ENCODE results near the gene CCDC88C. TPM values are rescaled to one million over a fixed set of nuclear protein-coding genes. Genes with fewer than 3 reads are reported as not detected.

The CCDC88C gene
- total RNA-seq, 2 donors from 2014 or later: 36.3 to 57.4 TPM

DNA sequence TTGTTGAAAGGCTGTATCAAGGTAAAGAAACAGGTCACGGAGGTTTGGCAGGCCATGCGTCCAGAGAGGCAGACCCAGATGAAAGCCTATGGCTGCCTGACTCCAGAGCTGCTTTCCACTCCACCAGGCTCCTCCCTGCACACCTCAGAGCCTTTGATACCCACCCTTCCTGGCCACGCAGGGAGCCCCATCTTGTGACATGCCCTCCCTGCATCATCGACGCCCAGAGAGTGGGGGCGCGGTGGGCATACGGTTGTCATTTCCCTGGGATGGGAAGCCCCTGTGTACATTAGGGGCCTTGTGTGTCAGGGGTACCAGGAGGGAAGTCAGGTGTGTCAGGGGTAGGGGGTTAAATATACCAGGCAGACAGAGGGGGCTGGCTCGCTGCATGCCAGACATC lies 142.8 kb downstream of the CCDC88C start:
- no peak for TF ChIP-seq POLR2A (IDR thresholded peaks at IDR 0.05)
- TF ChIP-seq, protein P1, sequence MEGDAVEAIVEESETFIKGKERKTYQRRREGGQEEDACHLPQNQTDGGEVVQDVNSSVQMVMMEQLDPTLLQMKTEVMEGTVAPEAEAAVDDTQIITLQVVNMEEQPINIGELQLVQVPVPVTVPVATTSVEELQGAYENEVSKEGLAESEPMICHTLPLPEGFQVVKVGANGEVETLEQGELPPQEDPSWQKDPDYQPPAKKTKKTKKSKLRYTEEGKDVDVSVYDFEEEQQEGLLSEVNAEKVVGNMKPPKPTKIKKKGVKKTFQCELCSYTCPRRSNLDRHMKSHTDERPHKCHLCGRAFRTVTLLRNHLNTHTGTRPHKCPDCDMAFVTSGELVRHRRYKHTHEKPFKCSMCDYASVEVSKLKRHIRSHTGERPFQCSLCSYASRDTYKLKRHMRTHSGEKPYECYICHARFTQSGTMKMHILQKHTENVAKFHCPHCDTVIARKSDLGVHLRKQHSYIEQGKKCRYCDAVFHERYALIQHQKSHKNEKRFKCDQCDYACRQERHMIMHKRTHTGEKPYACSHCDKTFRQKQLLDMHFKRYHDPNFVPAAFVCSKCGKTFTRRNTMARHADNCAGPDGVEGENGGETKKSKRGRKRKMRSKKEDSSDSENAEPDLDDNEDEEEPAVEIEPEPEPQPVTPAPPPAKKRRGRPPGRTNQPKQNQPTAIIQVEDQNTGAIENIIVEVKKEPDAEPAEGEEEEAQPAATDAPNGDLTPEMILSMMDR (IDR thresholded peaks at IDR 0.05): no peak
- intact Hi-C loops (cut with DNase I): no loop called here
- H3K27ac ChIP-seq: no peak overlapping the region

DNA sequence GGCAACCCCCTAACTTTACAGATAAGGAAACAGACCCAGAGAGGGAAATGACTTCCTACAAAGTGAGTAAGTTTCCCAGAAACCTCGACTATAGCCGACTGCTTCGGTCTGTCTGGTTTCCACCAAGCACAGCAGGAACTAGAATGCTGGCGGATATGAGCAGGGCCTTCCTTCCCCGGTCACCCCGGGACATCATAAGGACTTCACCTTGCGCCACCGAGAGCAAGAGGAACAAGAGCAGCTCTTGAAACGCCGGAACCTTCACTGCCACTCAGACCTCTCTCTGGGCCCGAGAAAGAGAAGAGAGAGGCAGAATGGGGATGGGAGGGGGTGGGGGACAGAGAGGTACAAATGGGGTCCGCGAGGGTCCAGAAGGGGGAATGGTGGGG lies 143.7 kb downstream of the CCDC88C start:
- WGBS, 2 donors: 85 to 89% methylated on average over 12 to 13 of the region's 13 CpGs

More for the DNA sequence above, 142.8 kb downstream of the CCDC88C start:
- no peaks in the 10 kb centered on the region for H3K27me3 ChIP-seq
- no peaks in the 10 kb centered on the region for H3K9me3 ChIP-seq
- WGBS, 2 donors: 94 to 99% methylated on average over 7 to 9 of the region's 9 CpGs
- no peak for ATAC-seq
- no peaks in the 10 kb centered on the region for H3K4me1 ChIP-seq
- H3K36me3 ChIP-seq (replicated peaks in 1 of 2; ENCODE audit: insufficient read depth in 1 of 2, low read depth in 2 of 2): peaks cover 0 to 2% of the 10 kb centered on the region in 2 donors
- no peak overlapping the region for H3K4me3 ChIP-seq
- DNase-seq: no peak

DNA sequence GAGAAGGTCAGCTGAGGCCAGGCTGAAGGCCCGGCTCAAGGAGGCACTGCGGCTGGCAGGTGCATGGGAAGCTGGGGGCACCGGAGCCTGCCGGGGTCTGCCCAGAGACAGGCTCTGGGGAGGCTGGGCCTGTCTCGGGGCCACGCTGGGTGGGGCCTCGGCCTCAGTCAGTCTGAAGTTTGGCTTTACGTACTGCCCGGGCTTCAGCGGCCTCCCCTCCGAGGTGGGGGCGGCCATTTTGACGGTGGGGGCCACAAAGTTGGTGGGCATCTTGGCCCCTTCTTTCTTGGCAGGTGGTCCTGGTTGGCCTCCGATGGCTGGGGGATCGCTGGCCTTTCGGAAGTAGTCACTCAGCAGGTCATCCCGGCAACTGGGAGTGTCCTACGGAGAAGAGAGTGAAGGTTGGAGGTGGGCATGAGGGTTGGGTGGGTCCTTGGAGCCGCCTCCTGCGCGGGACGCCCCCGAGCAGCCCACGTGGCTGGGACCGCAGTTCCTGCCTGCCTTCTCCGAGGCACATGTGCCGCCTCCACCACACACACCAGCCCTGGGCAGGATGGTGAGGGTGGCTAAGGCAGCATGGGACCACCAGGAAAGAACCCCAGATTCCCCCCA lies 144.2 kb downstream of the CCDC88C start:
- WGBS, 2 donors: 97 to 100% methylated on average over 1 to 24 of the region's 27 CpGs
- Histone ChIP-seq H3K27ac (no peak overlapping the region), H3K4me3 (no peak overlapping the region), H3K27me3 (no peaks in the 10 kb centered on the region), H3K36me3 (replicated peaks in 1 of 2; ENCODE audit: insufficient read depth in 1 of 2, low read depth in 2 of 2) (peaks cover 0 to under 1% of the 10 kb centered on the region in 2 donors), H3K9me3 (no peaks in the 10 kb centered on the region), H3K4me1 (no peaks in the 10 kb centered on the region)
- intact Hi-C loops (cut with DNase I): no loop called here
- TF ChIP-seq POLR2A (IDR thresholded peaks at IDR 0.05): no peak
- TF ChIP-seq, protein P1 (IDR thresholded peaks at IDR 0.05): no peak
- DNase-seq (no peak), ATAC-seq (no peak)

More for the DNA sequence above, 143.7 kb downstream of the CCDC88C start:
- no peaks in the 10 kb centered on the region for H3K27me3 ChIP-seq
- H3K36me3 ChIP-seq (replicated peaks in 1 of 2; ENCODE audit: insufficient read depth in 1 of 2, low read depth in 2 of 2): peaks cover 0 to 2% of the 10 kb centered on the region in 2 donors
- intact Hi-C loops (cut with DNase I): no loop called here
- no peak overlapping the region for H3K27ac ChIP-seq
- ATAC-seq (no peak), DNase-seq (no peak)
- no peaks in the 10 kb centered on the region for H3K4me1 ChIP-seq
- no peaks in the 10 kb centered on the region for H3K9me3 ChIP-seq
- TF ChIP-seq POLR2A (IDR thresholded peaks at IDR 0.05): no peak
- TF ChIP-seq, protein P1 (IDR thresholded peaks at IDR 0.05): no peak
- H3K4me3 ChIP-seq: no peak overlapping the region

DNA sequence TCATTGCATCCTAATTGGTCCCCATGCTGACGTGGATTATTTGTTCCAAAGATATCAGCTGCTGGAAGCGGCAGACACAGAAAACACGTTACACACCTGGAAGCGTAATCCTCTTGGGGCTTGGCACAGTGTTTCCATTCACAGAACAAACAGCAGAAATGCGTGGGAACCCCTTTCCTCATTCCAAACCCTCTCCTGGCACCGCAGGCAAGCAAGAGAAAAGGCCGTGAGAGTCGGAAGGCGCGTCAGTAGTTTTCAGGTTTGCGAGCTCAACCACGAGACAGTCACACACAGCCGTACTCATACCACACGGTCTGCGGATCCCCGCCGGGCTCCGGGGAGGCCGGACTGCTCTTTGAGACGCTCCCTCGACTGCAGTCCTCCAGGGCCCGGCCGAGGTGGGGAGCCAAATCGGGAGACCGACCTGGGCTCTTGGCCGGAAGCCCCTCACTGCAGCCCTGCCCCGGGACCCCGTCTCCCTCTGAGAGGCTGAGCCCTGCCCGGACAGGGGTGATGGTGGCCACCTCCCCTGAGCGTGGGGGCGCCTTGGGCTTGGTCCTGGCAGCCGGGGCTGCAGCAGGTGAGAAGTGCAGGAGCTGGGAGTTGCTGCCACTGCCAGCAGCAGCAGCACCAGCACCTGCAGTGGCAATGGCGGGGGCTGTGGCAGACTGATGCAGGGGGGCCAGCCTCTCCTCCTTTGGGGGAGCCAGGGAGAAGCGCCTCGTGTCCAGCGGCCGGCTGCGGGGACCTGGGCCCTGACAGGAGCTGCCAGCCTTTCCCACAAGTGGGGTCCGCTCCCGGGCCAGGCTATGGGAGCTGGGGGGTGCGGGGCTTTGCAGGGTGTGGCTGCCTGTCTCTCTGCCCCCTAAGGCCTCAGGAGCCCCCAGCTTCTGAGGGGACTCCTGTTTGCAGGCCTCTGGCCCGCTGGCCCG lies 145.0 kb downstream of the CCDC88C start:
- Histone ChIP-seq H3K4me1 (no peaks in the 10 kb centered on the region), H3K4me3 (no peak overlapping the region), H3K36me3 (replicated peaks in 1 of 2; ENCODE audit: insufficient read depth in 1 of 2, low read depth in 2 of 2) (no peaks in the 10 kb centered on the region), H3K9me3 (no peaks in the 10 kb centered on the region), H3K27me3 (no peaks in the 10 kb centered on the region), H3K27ac (no peak overlapping the region)
- no peak for TF ChIP-seq POLR2A (IDR thresholded peaks at IDR 0.05)
- TF ChIP-seq, protein P1 (IDR thresholded peaks at IDR 0.05): no peak
- 91 to 94% methylated on average over 24 to 34 of the region's 43 CpGs for WGBS, 2 donors
- no peak for DNase-seq
- ATAC-seq: no peak
- intact Hi-C loops (cut with DNase I): no loop called here
